HepG2 (cell line): ENCODE data around the gene PANK1. TPM values are rescaled to one million over a fixed set of nuclear protein-coding genes. Genes with fewer than 3 reads are reported as not detected.
A peak's percentile ranks its signal among the peaks of the same experiment; 100 is the strongest.

Experiments
- ATAC-seq: fragments of 200-7000 bp; cut with Tn5 transposase; 3 replicates; pipeline ENCODE4 v1.9.1; 2020; ENCODE audit warnings: mild to moderate bottlenecking, moderate library complexity
- BruUV-seq: library from RNA; stranded (reverse); fragments of 400-500 nt; replicated peaks from 2 replicates; lab custom pipeline; 2021; lab: Mats Ljungman, UMichigan
- CTCF ChIA-PET: fragments of 300-600 bp; formaldehyde crosslinking; extraction: SDS; loops from one replicate; lab custom pipeline; 2021; ENCODE audit warnings: low total read pairs, inconsistent platforms, low intra/inter-chr PET ratio; lab: Yijun Ruan, JAX
- POLR2A ChIA-PET: fragments of 350-600 bp; sonication (Branson Sonifier 250); formaldehyde crosslinking; loops from one replicate; lab custom pipeline; 2020; ENCODE audit warnings: antibody characterized with exemption, inconsistent platforms; lab: Yijun Ruan, JAX
- DNase-seq: peaks from one replicate; pipeline ENCODE4 v3.0.0-alpha.2; 2015; ENCODE audit warnings: low spot score
- FAIRE-seq: peaks from 3 replicates; lab custom pipeline; 2011; peaks lifted over from hg19 to GRCh38; lab: Jason Lieb, UNC
- H2AFZ ChIP-seq: one replicate; pipeline ENCODE4 v1.6.1; 2011; ENCODE audit warnings: low read length, inconsistent platforms
- H3K27ac ChIP-seq: fragments of 300-600 bp; 3 replicates; pipeline ENCODE4 v1.8.0; 2011; ENCODE audit warnings: mixed run types, mild to moderate bottlenecking, mixed read lengths, low read length, inconsistent platforms; ENCODE audit not compliant: insufficient read depth; ENCODE audit errors: extremely low read length
- H3K27me3 ChIP-seq, 2 experiments: fragments of 200-600 bp in 1 of 2; 2 replicates in 1 of 2; 3 replicates in 1 of 2; pipeline versions ENCODE4 v1.6.0 to v1.8.0; 2011; ENCODE audit warnings: low read length in 2 of 2, mild to moderate bottlenecking in 2 of 2, moderate library complexity in 2 of 2, inconsistent platforms in 1 of 2; ENCODE audit not compliant: insufficient read depth in 2 of 2, control insufficient read depth in 1 of 2
- H3K36me3 ChIP-seq, 2 experiments: fragments of 200-600 bp in 1 of 2; replicated peaks in 1 of 2; 2 replicates in 1 of 2; 3 replicates in 1 of 2; pipeline versions ENCODE4 v1.5.1 to v1.8.0; 2011; ENCODE audit warnings: low read length in 2 of 2, inconsistent platforms in 1 of 2; ENCODE audit not compliant: insufficient read depth in 2 of 2, control insufficient read depth in 1 of 2
- H3K4me1 ChIP-seq: 2 replicates; pipeline ENCODE4 v1.5.1; 2012; ENCODE audit warnings: low read length, inconsistent platforms; ENCODE audit not compliant: insufficient read depth
- H3K4me2 ChIP-seq: 2 replicates; pipeline ENCODE4 v1.6.0; 2011; ENCODE audit warnings: low read depth, low read length, inconsistent platforms
- H3K4me3 ChIP-seq, 3 experiments: fragments of 200-600 bp in 1 of 3; sonication (generic), shearing (Covaris generic) in 1 of 3; replicated peaks in 1 of 3; 2 replicates each; pipeline ENCODE4 v1.5.1; 2011 to 2016; ENCODE audit warnings: low read length in 3 of 3, inconsistent platforms in 2 of 3, low read depth in 2 of 3, mild to moderate bottlenecking in 2 of 3, control low read depth in 1 of 3, mixed read lengths in 1 of 3; ENCODE audit not compliant: insufficient read depth in 1 of 3
- H3K79me2 ChIP-seq: one replicate; pipeline ENCODE4 v1.6.1; 2011; ENCODE audit warnings: low read length, inconsistent platforms; ENCODE audit not compliant: insufficient read depth
- H3K9ac ChIP-seq: 2 replicates; pipeline ENCODE4 v1.6.0; 2011; ENCODE audit warnings: mild to moderate bottlenecking, low read depth, low read length, inconsistent platforms; ENCODE audit not compliant: insufficient read depth
- H3K9me3 ChIP-seq: 2 replicates; pipeline ENCODE4 v1.5.1; 2012; ENCODE audit warnings: mild to moderate bottlenecking, low read length
- H4K20me1 ChIP-seq: 2 replicates; pipeline ENCODE4 v1.6.0; 2011; ENCODE audit warnings: inconsistent platforms, mild to moderate bottlenecking, low read length, moderate library complexity; ENCODE audit not compliant: insufficient read depth
- FLYWCH1 ChIP-seq: sonication (generic); formaldehyde crosslinking; IDR thresholded peaks from 2 replicates; pipeline ENCODE4 v1.8.1; 2023; ENCODE audit warnings: mild to moderate bottlenecking, missing genetic modification reagents
- GFI1 ChIP-seq: sonication (generic); formaldehyde crosslinking; IDR thresholded peaks from 2 replicates; pipeline ENCODE4 v1.5.0; 2020; ENCODE audit warnings: missing genetic modification reagents, mild to moderate bottlenecking, borderline replicate concordance
- HNF4A ChIP-seq: sonication (generic); formaldehyde crosslinking; IDR thresholded peaks from 2 replicates; pipeline ENCODE4 v1.4.0; 2020; ENCODE audit warnings: missing genetic modification reagents
- IRF2 ChIP-seq: IDR thresholded peaks from 2 replicates; pipeline ENCODE4 v1.6.1; 2018; ENCODE audit warnings: missing genetic modification reagents, missing compliant biosample characterization
- ISX ChIP-seq: sonication (generic); formaldehyde crosslinking; conservative IDR thresholded peaks from 2 replicates; pipeline ENCODE4 v1.5.0; 2020; ENCODE audit warnings: missing genetic modification reagents
- MXD4 ChIP-seq: IDR thresholded peaks from 2 replicates; pipeline ENCODE4 v1.6.1; 2016; ENCODE audit warnings: mild to moderate bottlenecking, missing biosample characterization, missing genetic modification reagents
- POLR2A ChIP-seq, 2 experiments: IDR thresholded peaks; 2 replicates each; pipeline ENCODE4 v1.6.1; 2011; ENCODE audit warnings: low read depth in 2 of 2, low read length in 2 of 2, mild to moderate bottlenecking in 1 of 2, moderate library complexity in 1 of 2; ENCODE audit not compliant: insufficient read depth in 1 of 2
- POLR2G ChIP-seq: fragments of 200-400 bp; formaldehyde crosslinking; IDR thresholded peaks from 2 replicates; pipeline ENCODE4 v1.6.1; 2018; ENCODE audit warnings: mild to moderate bottlenecking, low read depth, low read length, moderate library complexity
- PRDM15 ChIP-seq: sonication (generic); formaldehyde crosslinking; IDR thresholded peaks from 2 replicates; pipeline ENCODE4 v1.4.0; 2020; ENCODE audit warnings: missing genetic modification reagents
- SMARCC2 ChIP-seq: fragments of 450-650 bp; IDR thresholded peaks from 2 replicates; pipeline ENCODE4 v1.6.1; 2017; ENCODE audit warnings: antibody characterized with exemption, mild to moderate bottlenecking
- TEAD3 ChIP-seq: optimal IDR thresholded peaks from 2 replicates; pipeline ENCODE3; 2016; ENCODE audit warnings: borderline replicate concordance
- ZBTB38 ChIP-seq: sonication (generic); formaldehyde crosslinking; IDR thresholded peaks from 2 replicates; pipeline ENCODE4 v1.5.1; 2020; ENCODE audit warnings: mild to moderate bottlenecking, missing genetic modification reagents
- ZC3H4 ChIP-seq: sonication (generic); formaldehyde crosslinking; IDR thresholded peaks from 2 replicates; pipeline ENCODE4 v1.4.0; 2020; ENCODE audit warnings: missing genetic modification reagents, borderline replicate concordance
- ZFP62 ChIP-seq: sonication (generic); formaldehyde crosslinking; IDR thresholded peaks from 2 replicates; pipeline ENCODE4 v1.4.0; 2020; ENCODE audit warnings: missing genetic modification reagents
- ZNF33B ChIP-seq: sonication (generic); formaldehyde crosslinking; IDR thresholded peaks from 2 replicates; pipeline ENCODE4 v1.5.1; 2020; ENCODE audit warnings: mild to moderate bottlenecking, missing genetic modification reagents
- ZNF564 ChIP-seq: sonication (generic); formaldehyde crosslinking; IDR thresholded peaks from 2 replicates; pipeline ENCODE4 v1.8.1; 2023; ENCODE audit warnings: mild to moderate bottlenecking, missing genetic modification reagents
- ZNF678 ChIP-seq: sonication (generic); formaldehyde crosslinking; IDR thresholded peaks from 2 replicates; pipeline ENCODE4 v1.4.0; 2020; ENCODE audit warnings: mild to moderate bottlenecking, missing genetic modification reagents
- ZNF776 ChIP-seq: sonication (generic); formaldehyde crosslinking; IDR thresholded peaks from 2 replicates; pipeline ENCODE4 v1.4.0; 2020; ENCODE audit warnings: mild to moderate bottlenecking, missing genetic modification reagents
- WGBS: methylation state at CpG from one replicate; pipeline ENCODE4 v1.1.6; 2017; ENCODE audit warnings: low lambda C conversion rate; 5-methylcytosine and 5-hydroxymethylcytosine counted together
- in situ Hi-C: cut with HindIII; loops from 2 replicates; pipeline ENCODE4 v1.10.0; 2017; ENCODE audit warnings: low pct_unique_long_range_greater_than_20kb; ENCODE audit not compliant: extremely low pct_ligation_motif_present
- intact Hi-C: fragments of 100-400 bp; cut with micrococcal nuclease; formaldehyde crosslinking; loops from one replicate; pipeline ENCODE4 v1.10.0; 2022; ENCODE audit not compliant: unreplicated experiment
- polyA plus RNA-seq, 8 experiments: library from polyadenylated mRNA; depleted of rRNA in 3 of 8; stranded (reverse) in 7 of 8; unstranded in 1 of 8; fragments of >200 nt; fragmentation: Illumina TruSeq in 4 of 8; extraction: Trizol in 4 of 8; gene quantifications; 2 replicates each; pipeline versions ENCODE4 v1.2.1 to v1.2.3, GENCODE V29; 2011 to 2016; ENCODE audit warnings: low read depth in 4 of 8, missing spikeins in 1 of 8, mixed read lengths in 1 of 8; ENCODE audit not compliant: insufficient read depth in 1 of 8
- total RNA-seq, 5 experiments: library from RNA; depleted of rRNA; stranded (reverse); fragments of >200 nt; fragmentation: Illumina TruSeq; extraction: Trizol; gene quantifications; 2 replicates each; pipeline ENCODE4 v1.2.3, GENCODE V29; 2016; ENCODE audit warnings: low read depth in 1 of 5
- TF ChIP-seq, protein P1 (sequence below): IDR thresholded peaks from 2 replicates; pipeline ENCODE4 v1.6.1; 2016; ENCODE audit warnings: mild to moderate bottlenecking
- TF ChIP-seq, protein P2 (sequence below): sonication (generic); formaldehyde crosslinking; IDR thresholded peaks from 2 replicates; pipeline ENCODE4 v1.5.0; 2020; ENCODE audit warnings: missing genetic modification reagents

The PANK1 gene
- total and polyA plus RNA-seq, 2 of the 13 experiments (the other 11 are each of a cell fraction or from before 2014, with no cell fraction given) = 18.2 to 33.3 TPM

DNA sequence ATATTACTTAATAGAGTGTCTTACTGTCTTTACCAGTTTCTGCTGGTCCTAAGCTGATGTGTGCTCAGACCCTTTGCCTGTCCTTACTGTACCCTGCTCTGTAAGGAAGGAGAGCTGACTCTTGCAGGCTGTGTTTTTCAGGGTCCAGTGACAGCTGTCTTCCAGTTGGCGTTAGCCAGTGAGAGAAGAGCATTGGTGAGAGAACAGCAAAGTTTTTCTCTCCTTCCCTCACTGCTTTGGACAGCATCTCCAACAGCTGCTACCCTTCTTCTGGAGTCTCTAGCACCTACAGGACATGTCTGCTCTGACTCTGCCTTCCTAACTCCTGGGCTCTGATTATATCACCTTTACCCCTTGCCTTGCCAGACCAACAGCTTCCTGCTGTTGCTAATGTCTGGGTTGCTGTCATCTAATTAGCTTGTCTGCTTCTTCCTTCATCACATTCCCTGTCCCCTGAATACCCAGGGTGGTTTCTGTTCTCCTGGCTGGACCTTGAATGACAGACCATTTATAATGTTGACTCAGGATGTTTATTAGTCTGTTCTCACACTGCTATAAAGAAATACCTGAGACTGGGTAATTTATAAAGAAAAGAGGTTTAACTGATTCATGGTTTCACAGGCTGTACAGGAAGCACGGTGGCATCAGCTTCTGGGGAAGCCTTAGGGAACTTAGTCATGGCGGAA, 23.5 kb upstream of the PANK1 start (continued):
- TF ChIP-seq PRDM15 (CRISPR knock-in tag) (no peak), MXD4 (CRISPR knock-in tag) (no peak), HNF4A (CRISPR knock-in tag) (peak; percentile 45), POLR2G (no peak), ISX (no peak)
- TF ChIP-seq, protein P1, sequence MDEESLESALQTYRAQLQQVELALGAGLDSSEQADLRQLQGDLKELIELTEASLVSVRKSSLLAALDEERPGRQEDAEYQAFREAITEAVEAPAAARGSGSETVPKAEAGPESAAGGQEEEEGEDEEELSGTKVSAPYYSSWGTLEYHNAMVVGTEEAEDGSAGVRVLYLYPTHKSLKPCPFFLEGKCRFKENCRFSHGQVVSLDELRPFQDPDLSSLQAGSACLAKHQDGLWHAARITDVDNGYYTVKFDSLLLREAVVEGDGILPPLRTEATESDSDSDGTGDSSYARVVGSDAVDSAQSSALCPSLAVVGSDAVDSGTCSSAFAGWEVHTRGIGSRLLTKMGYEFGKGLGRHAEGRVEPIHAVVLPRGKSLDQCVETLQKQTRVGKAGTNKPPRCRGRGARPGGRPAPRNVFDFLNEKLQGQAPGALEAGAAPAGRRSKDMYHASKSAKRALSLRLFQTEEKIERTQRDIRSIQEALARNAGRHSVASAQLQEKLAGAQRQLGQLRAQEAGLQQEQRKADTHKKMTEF (CRISPR knock-in tag) = no peak

DNA sequence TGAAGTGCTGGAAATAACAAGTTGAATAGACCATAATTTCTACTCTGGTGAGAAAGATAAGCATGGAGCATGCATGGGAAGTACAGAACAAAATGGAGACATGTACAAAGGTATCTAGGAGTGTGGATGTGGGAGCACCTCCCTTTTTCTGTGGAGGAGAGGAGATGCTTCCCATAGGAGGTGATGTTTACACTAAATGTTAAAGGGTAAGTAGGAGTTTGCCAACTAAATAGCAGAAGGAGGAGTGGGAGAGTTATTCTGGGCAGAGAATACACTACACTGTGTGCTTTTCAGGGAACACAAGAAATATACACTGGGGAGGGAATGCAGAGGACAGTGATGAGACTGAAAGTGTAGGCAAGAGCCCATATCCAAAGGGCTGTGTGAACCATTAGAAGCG, 21.1 kb upstream of the PANK1 start:
- ChIA-PET POLR2A (interaction anchor here (1.5 kb wide), 1 partner anchor 22 kb away, joined by 4 read pairs; no protein-coding TSS in a partner anchor), CTCF (no interaction called here)
- H3K36me3 ChIP-seq = no peaks in the 10 kb centered on the region
- H3K27me3 ChIP-seq = no peaks in the 10 kb centered on the region
- no peak overlapping the region for H3K27ac ChIP-seq
- in situ Hi-C loops (no loop called here), intact Hi-C loops (no loop called here)
- WGBS = 95% methylated on average over 1 of the region's 1 CpG
- BruUV-seq = no TSS peak
- no peak overlapping the region for H3K4me2 ChIP-seq
- H3K4me1 ChIP-seq = peaks cover 34% of the 10 kb centered on the region
- no peaks in the 10 kb centered on the region for H4K20me1 ChIP-seq
- no peak overlapping the region for H3K4me3 ChIP-seq
- H3K9me3 ChIP-seq = no peaks in the 10 kb centered on the region
- no peak overlapping the region for H3K9ac ChIP-seq
- ATAC-seq (no peak), DNase-seq (no peak), FAIRE-seq (no peak)
- no peak overlapping the region for H2AFZ ChIP-seq
- H3K79me2 ChIP-seq = no peaks in the 10 kb centered on the region
- no peak for TF ChIP-seq POLR2A (IDR thresholded peaks at IDR 0.05; ENCODE audit: insufficient read depth in 1 of 2, low read depth in 2 of 2, low read length in 2 of 2)
- TF ChIP-seq ZNF776 (CRISPR knock-in tag) = no peak
- TF ChIP-seq TEAD3 (CRISPR knock-in tag) = no peak
- TF ChIP-seq, protein P2, sequence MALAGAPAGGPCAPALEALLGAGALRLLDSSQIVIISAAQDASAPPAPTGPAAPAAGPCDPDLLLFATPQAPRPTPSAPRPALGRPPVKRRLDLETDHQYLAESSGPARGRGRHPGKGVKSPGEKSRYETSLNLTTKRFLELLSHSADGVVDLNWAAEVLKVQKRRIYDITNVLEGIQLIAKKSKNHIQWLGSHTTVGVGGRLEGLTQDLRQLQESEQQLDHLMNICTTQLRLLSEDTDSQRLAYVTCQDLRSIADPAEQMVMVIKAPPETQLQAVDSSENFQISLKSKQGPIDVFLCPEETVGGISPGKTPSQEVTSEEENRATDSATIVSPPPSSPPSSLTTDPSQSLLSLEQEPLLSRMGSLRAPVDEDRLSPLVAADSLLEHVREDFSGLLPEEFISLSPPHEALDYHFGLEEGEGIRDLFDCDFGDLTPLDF (CRISPR knock-in tag) = no peak
- TF ChIP-seq ZBTB38 (CRISPR knock-in tag) = no peak
- no peak for TF ChIP-seq FLYWCH1 (CRISPR knock-in tag)
- no peak for TF ChIP-seq GFI1 (CRISPR knock-in tag)
- no peak for TF ChIP-seq ZNF33B (CRISPR knock-in tag)
- no peak for TF ChIP-seq ZC3H4
- no peak for TF ChIP-seq ZNF564 (CRISPR knock-in tag)
- TF ChIP-seq SMARCC2 = no peak
- TF ChIP-seq ZNF678 (CRISPR knock-in tag) = no peak
- TF ChIP-seq ZFP62 (CRISPR knock-in tag) = no peak
- no peak for TF ChIP-seq IRF2 (CRISPR knock-in tag)
